NCI-H1048 (cell line): ENCODE measurements around the gene NAV3.
A peak's percentile ranks its signal among the peaks of the same experiment; 100 is the strongest.

Source experiments
- DNase-seq: peaks from one replicate; lab custom pipeline; 2025; lab: John Stamatoyannopoulos, UW

The NAV3 gene

GRCh38 chr12:77847060-77847541 lies 16.4 kb downstream of the NAV3 start:
- DNase-seq, result no peak

GRCh38 chr12:77847680-77848431 lies 17.2 kb downstream of the NAV3 start:
- no peak for DNase-seq

GRCh38 chr12:77850129-77850528 lies 19.4 kb downstream of the NAV3 start:
- no peak for DNase-seq

GRCh38 chr12:77850698-77851097 lies 20.0 kb downstream of the NAV3 start:
- no peak for DNase-seq

GRCh38 chr12:77855548-77855947 lies 24.9 kb downstream of the NAV3 start:
- DNase-seq, result no peak

- no peak for DNase-seq
Observed at GRCh38 chr12:77861317-77861716, 30.6 kb downstream of the NAV3 start.

GRCh38 chr12:77865178-77865577 lies 34.5 kb downstream of the NAV3 start:
- no peak for DNase-seq

- DNase-seq, result no peak
Observed at GRCh38 chr12:77878901-77879300, 48.2 kb downstream of the NAV3 start.

- DNase-seq, result no peak
Observed at GRCh38 chr12:77882709-77883108, 52.0 kb downstream of the NAV3 start.

- no peak for DNase-seq
Observed at GRCh38 chr12:77888611-77889010, 57.9 kb downstream of the NAV3 start.

- DNase-seq, result no peak
Observed at GRCh38 chr12:77891518-77892147, 60.9 kb downstream of the NAV3 start.

GRCh38 chr12:77893918-77894317 lies 63.2 kb downstream of the NAV3 start:
- DNase-seq, result no peak

GRCh38 chr12:77894556-77894955 lies 63.9 kb downstream of the NAV3 start:
- no peak for DNase-seq

- no peak for DNase-seq
Observed at GRCh38 chr12:77895699-77896098, 65.0 kb downstream of the NAV3 start.

GRCh38 chr12:77907936-77908335 lies 77.2 kb downstream of the NAV3 start:
- DNase-seq, result no peak

- DNase-seq, result no peak
Observed at GRCh38 chr12:77914081-77914488, 83.4 kb downstream of the NAV3 start.

- no peak for DNase-seq
Observed at GRCh38 chr12:77915071-77915600, 84.4 kb downstream of the NAV3 start.

GRCh38 chr12:77916276-77916675 lies 85.6 kb downstream of the NAV3 start:
- no peak for DNase-seq

GRCh38 chr12:77918046-77918445 lies 87.4 kb downstream of the NAV3 start:
- DNase-seq, result no peak

- no peak for DNase-seq
Observed at GRCh38 chr12:77919450-77919849, 88.8 kb downstream of the NAV3 start.

- no peak for DNase-seq
Observed at GRCh38 chr12:77923882-77924281, 93.2 kb downstream of the NAV3 start.

GRCh38 chr12:77924703-77925102 lies 94.0 kb downstream of the NAV3 start:
- DNase-seq, result peak; percentile 14

GRCh38 chr12:77925536-77926108 lies 94.9 kb downstream of the NAV3 start:
- DNase-seq, result peak; percentile 53
